GM21447 (cell line): ENCODE measurements around the gene TRIM72.
A peak's percentile ranks its signal among the peaks of the same experiment; 100 is the strongest.
"Not testable (repeated sequence)": the region's sequence is repeated elsewhere in the genome, so short reads cannot be mapped to it uniquely, and the experiment has no call there.

Experiments used
- ATAC-seq: cut with Tn5 transposase; IDR thresholded peaks from one replicate; pipeline ENCODE4 v1.9.1; 2021; ENCODE audit not compliant: unreplicated experiment

Gene TRIM72, protein sequence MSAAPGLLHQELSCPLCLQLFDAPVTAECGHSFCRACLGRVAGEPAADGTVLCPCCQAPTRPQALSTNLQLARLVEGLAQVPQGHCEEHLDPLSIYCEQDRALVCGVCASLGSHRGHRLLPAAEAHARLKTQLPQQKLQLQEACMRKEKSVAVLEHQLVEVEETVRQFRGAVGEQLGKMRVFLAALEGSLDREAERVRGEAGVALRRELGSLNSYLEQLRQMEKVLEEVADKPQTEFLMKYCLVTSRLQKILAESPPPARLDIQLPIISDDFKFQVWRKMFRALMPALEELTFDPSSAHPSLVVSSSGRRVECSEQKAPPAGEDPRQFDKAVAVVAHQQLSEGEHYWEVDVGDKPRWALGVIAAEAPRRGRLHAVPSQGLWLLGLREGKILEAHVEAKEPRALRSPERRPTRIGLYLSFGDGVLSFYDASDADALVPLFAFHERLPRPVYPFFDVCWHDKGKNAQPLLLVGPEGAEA

DNA sequence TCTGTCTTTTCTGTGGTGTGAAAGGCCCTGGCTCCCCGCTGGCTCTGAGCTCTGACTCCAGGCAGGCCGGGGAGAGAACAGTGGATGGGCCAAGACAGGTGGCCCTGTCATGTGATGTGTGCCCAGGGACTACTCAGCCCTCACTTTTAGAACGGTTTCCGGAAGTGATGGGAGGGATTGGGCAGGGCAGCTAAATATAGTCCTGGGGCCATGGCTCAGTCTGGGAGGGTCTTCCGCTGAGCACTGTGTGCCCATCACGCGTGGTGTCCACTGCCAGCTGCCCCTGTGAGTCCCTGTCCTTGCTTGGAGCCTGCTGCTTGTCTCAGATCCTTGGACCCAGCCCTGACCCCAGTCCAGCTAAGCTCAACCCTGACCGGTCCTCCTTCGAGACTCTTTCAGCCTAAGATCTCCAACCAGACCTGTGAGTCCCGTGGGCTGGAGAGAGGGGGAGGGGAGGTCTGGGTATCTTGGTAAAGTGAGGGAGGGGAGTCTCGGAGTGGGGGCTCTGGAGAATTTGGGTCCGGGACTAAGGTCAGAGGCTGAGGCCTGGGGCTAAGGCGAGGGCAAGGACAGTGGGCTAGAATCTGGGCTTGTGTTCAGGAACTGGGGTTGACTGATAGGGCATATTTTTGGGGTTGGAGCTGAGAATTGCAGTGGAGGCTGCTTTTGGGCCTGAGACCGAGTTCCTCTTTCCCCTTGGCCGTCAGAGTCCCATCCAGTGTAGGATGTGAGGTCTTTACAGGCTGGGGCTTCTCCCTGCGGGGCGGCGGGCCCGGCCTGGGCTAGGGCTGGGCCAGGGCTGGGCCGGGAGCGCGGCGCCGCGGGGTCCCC lies at the start of gene TRIM72:
Gene TRIM72, plus strand, starts transcription at position 243 of the 831 bp plus-strand sequence. CDS start 620 bp downstream, outside the sequence.
- no peak for ATAC-seq

DNA sequence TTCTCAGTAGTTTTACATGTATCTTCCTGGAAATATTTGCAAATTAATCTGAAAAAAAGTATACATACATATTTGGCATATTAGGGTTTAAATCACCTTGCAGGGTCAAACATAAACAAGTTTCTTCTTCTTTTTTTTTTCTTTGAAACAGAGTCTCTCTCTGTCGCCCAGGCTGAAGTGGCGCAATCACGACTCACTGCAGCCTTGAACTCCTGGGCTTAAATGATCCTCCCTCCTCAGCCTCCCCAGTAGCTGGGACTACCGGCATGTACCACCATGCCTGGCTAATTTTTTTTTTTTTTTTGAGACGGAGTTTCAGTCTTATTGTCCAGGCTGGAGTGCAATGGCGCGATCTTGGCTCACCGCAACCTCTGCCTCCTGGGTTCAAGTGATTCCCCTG lies 46.6 kb upstream of the TRIM72 start:
- no peak for ATAC-seq

DNA sequence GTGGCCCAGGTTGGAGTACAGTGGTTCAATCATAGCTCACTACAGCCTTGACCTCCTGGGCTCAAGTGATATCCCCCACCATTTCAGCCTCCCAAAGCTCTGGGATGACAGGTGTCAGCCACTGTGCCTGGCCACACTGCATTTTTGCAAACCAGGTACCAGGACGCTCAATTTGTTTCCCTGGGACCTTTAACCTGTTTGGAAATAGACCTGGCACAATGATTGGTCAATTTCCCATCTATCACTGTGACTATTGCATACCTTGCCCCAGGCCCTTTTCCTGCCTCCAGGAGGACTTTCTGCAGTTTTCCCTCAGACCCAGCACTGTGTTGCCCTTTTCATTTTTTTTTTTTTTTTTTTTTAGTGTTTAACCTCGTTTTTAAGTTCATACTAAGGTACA lies 45.1 kb upstream of the TRIM72 start:
- ATAC-seq: no peak

DNA sequence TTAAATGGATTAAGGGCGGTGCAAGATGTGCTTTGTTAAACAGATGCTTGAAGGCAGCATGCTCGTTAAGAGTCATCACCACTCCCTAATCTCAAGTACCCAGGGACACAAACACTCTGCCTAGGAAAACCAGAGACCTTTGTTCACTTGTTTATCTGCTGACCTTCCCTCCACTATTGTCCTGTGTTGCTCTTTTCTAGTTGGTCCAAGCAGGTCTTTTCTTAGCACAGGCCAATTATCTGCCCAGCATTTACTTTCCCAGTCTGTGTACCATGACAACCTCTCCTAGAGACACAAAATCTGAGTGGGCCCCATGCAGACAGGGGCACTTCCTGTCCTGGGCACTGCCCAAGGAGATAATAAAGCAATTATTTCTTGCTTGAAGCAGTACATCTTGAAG lies 43.9 kb upstream of the TRIM72 start:
- not testable (repeated sequence) for ATAC-seq

DNA sequence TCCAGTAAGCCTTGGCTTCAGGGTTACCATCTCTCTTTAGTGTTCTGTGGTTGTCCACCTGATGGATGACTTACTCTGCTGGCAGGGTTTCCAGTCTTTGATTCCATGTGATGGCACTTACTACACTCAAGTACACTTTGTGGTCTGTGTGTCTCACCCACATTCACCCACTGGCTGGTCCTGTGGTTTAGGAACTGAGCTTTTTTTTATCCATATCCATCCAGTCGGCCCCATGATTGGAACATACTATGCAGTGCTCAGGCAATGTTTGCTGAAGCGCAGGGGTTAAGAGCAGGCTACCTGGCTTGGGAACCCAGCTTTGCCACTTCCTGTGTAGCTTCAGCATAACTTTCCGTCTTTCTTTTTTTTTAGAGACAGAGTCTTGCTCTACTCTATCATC lies 36.8 kb upstream of the TRIM72 start:
- no peak for ATAC-seq

DNA sequence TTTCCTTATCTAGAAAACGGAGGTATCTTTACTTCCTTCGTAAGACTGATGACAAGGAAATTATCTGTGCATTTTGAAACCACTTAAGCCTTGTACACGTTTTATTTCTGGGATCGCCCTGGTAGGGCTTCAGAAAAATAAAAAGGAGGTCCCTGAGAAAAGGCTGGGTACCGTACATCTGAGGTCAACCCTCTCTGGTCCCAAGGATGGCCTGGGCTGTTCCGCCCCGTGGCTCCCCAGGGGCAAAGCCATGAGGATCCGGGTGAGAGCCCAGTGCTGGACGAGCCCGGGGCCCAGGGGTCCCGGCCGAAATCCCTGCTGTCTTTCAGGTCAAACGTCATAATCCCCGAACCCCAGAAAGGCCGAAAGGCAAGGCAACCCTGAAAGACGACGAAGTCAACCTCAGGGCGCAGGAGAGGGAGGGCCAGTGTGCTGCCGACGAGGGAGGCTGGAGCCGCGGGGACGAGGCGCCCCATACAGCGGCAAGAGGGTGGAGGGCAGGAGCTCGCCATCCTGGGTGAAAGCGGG lies 34.6 kb upstream of the TRIM72 start:
- ATAC-seq: peak; percentile 0

DNA sequence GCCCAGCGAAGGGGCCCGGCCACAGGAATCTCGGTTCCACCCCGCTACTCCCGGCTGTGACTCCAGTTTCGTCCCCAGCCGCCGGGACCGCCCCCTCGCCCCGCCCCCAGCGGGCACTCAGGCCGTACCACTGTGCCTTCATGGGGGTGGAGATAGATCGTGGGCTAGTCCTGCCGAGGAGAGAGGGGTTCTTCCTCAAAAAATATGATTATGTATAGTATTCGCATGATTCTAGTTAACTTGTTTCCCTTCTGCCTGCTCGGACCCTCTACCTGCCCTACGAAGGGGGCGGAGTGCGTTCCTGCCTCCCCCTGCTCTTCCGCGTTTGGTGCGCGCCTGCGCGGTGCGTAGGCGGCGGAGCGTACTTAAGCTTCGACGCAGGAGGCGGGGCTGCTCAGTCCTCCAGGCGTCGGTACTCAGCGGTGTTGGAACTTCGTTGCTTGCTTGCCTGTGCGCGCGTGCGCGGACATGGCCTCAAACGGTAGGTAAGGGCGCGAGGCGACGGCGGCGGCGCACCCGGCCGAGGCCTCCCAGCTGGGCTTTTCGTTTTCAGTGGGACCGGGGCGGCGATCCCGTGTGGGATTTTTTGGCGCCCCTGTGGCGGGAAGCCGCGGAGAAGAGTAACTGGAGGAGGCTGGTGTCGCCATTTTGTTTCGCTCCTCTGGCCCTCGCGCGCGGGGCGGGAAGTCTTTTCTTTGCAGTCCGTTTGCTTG lies 34.0 kb upstream of the TRIM72 start, which contains the start of gene FUS:
Gene FUS, plus strand, starts transcription at position 393 of the 713 bp plus-strand sequence. Its CDS starts 76 bp downstream, at position 469.
- peak; percentile 43 for ATAC-seq

DNA sequence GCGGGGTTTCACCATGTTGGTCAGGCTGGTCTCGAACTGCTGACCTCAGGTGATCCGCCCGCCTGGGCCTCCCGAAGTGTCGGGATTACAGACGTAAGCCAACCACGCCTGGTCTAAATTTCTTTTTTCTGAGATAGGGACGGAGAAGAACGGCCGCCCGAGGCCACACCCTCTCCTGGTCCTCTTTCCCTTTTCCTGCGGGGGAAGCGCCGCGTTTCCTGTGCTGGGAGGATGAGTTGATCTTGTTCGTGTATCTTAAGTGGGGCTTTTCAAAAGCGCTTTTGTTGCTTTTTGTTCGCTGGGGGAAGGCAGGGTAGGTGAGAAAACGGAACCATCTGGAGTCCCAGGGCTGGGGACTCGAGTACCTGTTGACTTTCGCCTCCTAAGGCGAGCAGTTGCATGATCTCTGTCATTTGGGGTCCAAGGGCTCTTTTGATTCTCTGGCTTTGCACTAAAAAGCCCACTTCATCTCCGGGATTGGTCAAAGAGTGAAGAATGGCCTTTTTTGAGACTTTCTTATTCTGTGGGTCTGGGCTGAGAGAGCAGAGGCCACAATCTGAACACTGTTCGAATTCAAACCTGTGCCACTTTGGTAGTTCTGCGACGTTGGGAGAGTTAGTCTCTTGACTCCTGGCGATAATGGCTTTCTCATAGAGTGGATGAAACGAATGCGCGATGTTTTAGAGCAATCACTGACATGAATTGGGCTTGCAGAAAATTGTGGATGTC lies 32.7 kb upstream of the TRIM72 start:
- no peak for ATAC-seq

DNA sequence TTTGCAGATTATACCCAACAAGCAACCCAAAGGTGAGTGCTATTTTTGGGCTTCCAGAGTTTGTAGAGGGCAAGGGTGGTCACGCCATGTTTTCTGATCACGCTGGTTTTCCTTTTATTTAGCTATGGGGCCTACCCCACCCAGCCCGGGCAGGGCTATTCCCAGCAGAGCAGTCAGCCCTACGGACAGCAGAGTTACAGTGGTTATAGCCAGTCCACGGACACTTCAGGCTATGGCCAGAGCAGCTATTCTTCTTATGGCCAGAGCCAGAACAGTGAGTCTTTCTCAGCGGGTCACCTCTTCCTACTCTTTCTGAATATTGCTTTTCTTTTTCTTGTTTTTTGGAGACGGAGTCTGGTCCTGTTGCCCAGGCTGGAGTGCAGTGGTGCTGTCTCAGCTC lies 31.5 kb upstream of the TRIM72 start:
- ATAC-seq: no peak

DNA sequence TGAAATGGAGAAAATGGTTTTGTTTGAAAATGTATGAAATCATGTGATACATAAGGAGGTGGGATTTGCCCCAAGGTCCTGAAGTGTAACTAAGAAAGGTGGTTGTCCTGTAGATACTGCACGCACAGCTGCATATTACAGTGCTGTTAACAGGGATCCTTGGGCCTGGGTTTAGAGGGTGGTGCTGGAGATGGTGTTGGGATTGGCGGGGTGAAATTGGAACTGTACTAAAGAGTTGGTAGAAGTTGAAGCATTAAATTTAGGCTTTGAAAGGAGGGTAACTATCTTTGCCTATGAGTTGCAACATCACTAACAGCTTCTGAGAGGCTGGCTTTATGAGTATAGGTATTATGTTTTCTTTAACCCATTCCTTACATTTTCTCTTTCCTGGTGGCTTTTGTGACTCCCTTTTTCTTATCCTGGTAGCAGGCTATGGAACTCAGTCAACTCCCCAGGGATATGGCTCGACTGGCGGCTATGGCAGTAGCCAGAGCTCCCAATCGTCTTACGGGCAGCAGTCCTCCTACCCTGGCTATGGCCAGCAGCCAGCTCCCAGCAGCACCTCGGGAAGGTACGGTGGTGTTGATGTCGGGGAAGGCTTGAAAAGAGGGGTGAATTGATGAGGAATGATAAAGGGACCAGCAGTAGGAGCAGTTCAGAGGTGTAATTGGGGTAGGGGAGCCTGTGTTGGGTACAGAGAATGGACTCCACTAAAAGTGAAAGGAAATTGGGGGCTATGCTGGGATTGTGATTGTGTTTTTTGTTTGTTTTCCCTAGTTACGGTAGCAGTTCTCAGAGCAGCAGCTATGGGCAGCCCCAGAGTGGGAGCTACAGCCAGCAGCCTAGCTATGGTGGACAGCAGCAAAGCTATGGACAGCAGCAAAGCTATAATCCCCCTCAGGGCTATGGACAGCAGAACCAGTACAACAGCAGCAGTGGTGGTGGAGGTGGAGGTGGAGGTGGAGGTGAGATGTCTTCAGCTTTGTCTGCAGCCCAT lies 30.2 kb upstream of the TRIM72 start:
- ATAC-seq: no peak

DNA sequence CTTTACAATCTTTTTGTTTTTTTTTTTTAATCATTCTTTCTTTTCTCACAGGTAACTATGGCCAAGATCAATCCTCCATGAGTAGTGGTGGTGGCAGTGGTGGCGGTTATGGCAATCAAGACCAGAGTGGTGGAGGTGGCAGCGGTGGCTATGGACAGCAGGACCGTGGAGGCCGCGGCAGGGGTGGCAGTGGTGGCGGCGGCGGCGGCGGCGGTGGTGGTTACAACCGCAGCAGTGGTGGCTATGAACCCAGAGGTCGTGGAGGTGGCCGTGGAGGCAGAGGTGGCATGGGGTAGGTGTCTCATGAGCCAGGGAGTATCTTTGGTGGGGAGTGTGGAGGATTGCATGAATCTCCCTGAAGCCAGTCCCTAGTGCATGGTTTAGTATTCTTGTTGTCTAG lies 29.0 kb upstream of the TRIM72 start:
- ATAC-seq: no peak

DNA sequence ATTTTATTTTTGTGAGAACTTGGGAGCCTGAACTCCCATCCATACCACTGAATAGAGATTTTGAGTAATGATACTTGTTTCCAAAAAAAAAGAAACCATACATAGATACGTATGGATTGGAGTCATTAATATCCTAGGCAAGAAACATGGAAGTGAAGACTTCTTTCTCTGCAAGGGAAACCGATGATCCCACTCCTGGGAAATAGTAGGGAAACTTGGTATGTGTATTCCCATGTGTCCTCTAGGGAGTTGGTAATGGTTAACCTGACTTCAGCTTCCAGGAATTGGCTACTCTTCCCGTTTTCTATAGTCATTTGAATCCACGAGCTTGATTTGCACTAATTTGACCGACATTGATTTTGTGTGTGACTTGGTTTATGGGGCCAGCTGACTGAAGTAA lies 28.6 kb upstream of the TRIM72 start:
- no peak for ATAC-seq

DNA sequence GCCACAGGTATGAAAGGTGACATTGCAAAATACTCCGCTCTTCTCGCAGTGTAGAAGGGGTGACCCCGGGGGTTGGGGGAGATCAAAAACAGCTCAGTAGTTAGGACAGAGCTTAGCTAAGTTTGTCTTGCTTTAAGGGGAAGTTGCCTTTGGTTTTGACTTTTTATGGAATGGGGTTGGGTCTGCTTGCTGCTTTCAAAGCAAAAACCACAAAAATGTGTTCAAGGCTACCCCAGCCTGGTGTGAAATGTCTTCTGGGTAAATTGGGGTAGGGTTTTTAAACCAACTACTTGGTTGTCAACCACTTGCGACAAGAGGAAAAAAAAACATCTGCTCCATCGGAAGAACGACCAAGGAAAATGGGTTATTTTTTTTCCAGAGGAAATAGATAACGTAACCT lies 27.7 kb upstream of the TRIM72 start:
- ATAC-seq: no peak

DNA sequence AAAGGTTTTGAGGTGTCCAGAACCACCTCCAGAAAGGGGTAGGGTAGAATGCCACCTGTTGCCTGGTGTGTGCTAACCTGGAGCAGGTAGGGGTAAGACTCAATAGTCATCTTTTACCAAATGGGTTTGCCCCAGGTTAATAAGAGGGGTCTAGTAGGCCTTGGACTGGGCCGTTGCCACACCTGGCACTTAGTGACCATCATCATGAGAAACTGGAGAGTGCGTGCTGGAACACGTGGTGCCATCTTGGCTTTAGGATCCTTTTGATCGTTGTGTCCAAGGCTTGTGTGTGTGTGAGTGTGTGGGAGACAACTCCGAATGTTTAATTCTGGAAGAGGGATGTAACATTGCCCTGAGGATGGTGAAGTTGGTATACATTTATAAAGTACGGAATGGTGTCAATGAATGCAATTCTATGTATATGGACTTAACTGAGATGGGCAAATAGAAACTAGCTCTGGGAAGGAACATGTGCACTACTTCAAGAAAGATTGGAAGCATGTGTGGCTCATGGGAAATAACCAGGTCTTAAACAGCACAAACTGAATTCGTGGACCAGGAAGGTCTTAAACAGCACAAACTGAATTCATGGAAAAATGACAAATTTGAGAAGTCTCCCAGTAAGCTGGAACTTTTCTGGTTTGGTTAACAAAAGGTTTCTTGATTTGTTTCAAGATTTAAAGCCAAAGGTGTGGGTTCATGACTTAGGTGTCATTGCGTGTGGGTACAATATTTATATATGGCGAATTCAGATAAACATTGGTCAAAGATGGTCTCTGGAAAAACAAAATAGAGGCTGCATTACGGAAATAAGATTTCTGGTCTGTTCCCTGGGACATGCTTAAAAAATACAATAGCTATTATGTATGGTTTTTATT lies 26.8 kb upstream of the TRIM72 start:
- ATAC-seq: no peak

DNA sequence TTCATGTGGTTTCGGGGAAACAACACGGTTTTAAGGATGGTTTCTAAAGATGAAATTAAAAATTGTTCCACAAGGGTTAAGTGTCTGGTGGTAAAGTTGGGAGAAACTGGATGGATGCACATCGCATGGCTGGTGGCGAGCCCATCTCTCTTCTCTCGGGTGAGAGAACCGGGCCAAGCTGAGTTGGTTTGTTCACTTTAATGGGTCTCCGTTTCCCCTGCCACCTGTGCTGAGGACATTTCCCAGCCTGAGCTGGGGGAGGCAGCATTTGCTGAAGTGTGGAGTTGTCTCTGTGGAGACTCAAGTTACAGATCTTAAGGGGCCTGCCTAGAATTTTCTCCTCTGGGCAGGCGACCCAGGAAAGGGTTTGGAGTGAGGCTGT lies 26.1 kb upstream of the TRIM72 start:
- no peak for ATAC-seq

DNA sequence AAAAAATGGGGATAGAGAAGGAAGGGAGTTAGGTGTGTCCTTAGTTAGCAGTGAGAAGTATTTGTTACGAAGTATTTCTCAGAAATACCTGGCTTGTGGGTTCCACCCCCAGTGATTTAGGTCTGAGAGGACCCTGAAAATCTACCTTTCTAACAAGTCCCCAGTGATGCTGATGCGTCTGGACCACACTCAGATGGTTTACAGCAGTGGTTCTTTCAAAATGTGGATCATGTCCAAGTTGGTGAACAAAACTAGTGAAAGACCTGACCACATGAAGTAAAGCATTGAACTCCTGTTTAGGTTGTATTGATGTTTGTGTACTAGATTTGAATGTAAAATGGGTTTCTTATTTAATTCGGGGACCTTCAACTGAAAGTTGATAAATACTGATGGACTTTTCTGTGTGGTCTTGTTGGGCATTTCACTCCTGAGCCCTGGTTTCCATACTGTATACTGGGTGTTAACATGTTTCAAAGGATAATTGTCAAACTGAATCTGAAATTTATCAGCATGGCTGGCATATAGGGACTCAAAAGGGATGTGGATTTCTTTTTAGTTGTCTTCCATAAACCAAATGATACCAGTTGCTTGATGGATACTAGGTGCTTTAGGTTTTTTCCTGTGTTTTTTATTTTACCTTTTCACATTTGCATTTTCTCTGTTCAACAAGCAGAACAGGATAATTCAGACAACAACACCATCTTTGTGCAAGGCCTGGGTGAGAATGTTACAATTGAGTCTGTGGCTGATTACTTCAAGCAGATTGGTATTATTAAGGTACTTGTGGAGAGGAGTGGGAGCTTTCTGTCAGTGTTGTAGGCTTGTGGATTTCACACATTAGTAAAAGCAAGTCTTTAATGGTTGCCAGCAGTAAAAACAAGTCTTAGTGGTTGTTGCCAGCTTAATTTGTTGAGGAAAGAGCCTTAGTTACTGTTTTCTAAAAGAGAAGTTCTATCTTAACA lies 25.2 kb upstream of the TRIM72 start:
- ATAC-seq: no peak

DNA sequence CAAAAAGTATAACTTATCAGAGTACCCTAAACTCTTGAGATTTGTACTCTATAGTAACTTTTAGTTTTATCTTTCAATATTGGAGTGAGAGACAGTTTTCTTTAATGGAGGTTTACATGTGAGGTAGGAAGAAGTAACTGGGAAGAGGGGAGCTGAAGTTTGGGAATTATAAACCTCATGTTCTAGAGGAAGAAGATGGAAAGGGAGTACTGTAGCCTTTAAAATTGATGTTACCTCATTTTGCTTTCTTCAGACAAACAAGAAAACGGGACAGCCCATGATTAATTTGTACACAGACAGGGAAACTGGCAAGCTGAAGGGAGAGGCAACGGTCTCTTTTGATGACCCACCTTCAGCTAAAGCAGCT lies 24.5 kb upstream of the TRIM72 start:
- ATAC-seq: no peak
